CD4-positive, alpha-beta T cell treated with Interleukin-15 for 4 hours (primary cell): Measurements from ENCODE around the gene IGSF8.

Experiments
- DNase-seq: peaks from one replicate; pipeline ENCODE4 v3.0.0-alpha.2; 2020; ENCODE audit warnings: low spot score

The IGSF8 gene

DNA sequence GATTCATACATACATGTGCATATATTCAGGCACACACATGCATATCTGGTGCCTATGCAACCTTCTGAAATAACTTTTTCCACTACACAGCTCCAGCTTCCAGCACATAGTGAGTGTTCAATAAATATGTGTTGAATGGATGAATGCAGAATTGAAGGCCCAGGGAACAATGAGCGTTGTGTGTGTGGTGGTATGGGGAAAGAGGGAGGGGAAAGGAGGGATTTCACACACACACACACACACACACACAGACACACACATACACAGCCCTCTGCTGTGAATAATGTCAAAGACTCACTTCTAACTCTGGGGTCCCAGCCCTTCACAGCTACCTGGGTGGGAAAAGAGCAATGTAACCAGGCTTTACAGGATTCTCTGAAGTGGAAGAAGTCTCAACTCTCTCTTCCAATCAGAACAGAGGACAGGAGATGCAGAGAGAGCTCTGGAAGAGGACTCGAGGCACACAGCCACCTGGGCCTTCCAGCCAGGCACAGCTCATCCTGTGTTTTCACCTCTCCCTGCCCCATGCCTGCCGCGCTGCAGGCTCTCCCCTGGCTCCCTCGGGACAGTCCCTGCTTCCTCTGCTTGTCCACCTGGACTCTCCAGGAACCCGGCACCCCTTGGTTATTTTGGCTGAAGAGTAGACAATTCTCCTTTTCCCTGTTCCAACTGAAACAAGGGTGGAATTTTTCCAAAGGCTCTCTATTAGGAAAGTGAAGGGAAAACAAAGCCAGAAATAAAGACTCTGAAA is 5.4 kb upstream of the IGSF8 start:
- no peak for DNase-seq

DNA sequence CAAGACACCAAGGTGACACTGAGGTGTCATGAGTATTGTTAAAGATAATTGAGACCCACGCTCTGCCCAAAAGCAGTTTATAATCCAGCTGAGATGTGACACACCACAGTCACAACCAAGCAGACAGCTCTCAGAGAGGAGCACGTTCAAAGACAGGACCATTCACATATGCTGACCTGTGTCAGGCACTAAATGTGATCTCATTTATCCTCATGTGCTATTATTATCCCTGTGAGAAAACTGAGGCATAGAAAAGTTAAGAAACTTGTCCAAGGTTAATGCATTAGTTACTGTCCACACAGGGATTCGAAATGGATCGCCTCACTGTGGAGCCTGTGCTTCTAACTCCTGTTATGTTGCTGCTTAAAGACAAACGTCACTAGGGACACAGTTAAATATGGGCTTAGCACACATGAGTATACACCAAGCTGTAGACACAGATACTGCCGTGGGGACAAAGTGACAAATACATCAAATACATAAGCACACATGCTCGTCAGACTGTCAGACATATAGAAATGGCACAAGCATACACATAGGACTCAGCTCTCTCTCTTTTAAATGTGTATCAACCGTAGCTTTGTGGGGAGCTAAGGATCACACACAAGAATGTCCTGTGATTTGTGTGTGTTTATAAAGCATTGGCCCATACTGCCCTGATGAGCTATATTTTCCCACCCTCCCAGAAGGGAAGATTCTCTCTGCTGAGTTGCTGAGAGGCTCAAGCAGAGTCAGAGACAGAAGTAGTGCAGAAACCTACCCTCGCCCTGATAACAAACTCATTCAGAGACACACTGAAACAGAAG is 3.5 kb upstream of the IGSF8 start:
- DNase-seq: no peak

DNA sequence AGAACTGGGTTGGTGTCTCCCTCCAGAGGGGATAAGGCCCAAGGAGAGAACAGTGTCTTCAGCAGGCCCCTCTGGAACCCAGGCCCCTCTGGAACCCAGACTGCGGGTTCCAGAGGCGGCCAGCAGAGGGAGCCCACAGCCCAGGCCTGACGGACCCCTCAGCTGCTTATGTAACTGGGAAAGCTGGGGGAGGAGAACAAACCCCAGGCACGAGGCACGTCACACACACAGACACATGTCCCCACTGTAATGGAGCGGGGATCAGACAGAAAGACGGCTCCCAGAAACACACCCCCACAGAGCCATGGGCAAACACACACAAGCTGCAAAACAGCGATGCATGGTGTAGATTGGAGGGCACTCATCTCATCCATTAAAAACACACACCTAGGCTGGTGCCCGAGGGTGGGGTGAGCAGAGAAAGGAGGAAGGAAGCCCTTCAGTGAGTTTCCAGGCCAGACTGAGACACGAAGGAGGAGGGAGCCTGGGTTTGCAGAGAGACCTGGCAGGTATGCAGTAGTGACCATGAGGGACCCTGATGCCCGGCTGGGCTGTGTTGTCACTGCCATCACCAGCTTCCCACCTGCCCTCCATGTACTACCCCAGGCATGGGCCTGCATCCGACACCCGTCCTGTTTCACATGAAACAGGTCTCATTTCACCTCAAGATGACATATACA is 2.8 kb upstream of the IGSF8 start:
- peak; percentile 73 for DNase-seq

DNA sequence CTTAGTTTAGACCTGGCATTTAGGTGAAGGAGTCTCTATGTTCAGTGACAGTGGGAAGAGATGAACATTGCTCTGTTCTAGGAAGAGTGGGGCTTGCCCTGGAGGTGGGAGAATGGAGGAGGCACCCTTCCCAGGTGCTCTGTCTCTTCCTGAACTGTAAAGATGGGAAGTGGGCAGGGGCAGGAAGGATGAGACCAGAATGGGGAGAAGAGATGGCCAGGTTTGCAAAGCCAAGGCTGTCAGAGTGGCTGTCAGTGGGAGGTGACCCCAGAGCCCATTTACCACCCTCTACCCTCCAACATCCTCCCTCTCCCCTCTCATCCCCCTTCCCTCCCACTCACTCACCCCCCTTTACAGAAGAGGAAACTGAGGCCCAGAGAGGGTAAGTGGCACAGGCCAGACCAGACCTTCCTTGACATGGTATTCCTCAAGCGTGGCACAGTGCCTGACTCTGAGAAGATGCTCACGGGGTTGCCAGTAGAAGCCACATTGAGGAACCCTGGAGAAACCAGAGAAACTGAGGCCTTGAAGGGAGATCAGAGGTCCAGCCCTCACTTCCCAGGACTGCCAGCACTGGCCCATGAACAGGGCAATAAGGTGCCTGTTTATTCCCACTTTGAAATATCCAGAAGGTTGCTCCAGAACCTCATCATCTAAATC is 1.4 kb upstream of the IGSF8 start:
- no peak for DNase-seq

DNA sequence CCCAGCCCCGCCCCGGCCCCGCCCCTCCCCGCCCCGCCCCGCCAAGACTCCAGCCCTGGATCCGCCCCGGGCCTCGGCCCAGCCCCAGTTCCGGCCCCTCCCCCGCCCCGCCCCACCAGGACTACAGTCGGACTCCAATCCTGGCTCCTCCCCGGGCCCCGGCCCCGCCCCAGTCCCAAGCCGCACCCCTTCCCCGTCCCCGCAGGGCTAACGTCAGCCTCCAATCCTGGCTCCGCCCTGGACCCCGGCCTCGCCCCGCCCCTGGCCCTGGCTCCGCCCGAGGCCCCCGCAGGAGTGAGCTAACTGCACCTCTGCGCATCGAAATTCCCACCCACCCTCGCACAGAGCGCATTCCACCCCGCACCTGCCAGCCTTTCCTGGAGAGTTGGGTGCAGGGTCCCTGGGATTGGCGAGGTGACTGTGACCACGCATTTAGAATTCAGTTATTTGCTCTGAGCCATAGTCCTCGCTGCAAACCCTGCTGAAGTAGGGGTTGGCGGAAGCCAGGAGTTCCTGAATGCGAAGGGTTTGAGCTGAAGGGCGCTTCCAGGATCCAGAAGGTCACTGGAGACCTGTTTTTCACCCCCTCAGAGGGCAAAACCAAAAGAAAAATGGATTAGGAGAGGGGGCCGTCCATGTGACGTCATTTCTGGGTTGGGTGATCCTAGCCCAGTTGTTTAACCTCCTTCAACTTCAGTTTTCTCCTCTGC is 588 bp upstream of the IGSF8 start:
- peak; percentile 98 for DNase-seq

DNA sequence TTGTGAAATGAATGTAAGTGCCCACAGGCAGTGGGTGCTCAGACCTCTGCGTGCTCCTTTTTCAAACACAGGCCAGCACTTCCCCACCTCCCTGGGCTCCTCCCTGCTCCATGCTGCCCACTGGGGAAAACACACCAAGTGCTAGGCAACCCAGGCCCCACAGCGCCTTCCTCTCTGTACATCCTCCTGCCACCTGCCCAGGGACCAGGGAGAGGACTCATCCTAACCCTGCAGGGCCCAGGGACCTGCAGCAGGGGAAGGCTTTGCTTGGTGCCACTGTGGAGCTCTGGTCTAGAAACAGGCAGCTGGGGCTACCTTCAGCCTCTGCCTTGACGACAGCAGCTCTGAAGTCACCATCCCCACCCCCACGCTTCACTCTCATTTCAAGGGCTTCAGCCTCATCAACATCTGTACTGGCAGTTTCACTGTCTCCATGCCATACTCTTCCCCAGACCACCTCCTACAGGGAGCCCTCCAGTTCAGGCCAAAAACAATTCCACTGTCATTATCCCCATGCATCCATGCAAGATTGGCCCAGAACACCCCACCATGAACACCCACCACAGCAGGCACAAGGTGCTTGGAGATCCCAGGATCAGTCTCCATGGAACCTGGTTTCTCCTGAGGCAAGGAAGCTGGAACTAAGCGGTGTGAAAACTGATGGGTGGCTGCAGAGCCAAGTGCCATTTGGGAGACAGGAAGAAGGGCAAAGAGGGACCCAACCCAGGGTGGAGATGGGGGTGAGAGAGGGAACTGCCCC is 1.1 kb downstream of the IGSF8 start:
- DNase-seq: no peak

DNA sequence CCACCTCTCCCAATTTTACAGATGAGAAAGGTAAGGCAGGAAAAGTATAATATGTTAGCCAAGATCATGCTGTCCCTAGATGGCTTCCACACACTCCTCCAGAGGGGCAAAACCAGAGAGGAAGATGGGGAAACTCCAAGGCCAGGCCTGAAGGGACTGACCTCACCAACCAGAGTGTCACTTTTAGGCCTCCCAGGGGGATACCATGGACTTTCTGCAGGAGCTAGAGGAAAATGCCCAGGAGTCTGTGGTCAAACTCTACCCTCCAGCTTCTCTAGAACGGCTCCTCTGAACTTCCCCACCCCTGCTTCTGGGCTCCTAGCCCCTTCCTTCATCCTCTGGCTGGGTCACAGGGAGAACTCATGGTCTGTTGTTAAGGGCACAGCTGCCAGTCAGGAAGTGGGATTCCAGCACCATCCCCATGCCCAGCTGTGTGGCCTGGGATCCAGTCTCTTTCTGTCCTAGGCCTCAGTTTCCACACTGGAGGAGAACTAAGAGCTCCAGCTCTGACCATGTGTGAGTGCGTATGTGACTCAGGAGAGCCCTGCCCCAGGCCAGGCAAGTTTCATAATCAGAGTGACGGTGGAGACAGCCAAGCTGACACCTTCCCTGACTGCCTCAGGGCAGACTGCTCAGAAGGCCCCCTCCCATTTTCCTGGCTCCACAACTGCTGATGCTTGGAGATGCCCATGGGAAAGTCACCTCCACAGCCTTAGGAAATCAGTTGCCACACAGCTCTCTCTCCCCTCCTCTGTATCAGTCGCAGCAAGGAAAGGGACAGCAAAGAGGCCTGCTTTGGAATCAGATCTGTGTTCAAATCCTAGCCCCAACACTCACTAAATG is 1.9 kb downstream of the IGSF8 start:
- DNase-seq: no peak

DNA sequence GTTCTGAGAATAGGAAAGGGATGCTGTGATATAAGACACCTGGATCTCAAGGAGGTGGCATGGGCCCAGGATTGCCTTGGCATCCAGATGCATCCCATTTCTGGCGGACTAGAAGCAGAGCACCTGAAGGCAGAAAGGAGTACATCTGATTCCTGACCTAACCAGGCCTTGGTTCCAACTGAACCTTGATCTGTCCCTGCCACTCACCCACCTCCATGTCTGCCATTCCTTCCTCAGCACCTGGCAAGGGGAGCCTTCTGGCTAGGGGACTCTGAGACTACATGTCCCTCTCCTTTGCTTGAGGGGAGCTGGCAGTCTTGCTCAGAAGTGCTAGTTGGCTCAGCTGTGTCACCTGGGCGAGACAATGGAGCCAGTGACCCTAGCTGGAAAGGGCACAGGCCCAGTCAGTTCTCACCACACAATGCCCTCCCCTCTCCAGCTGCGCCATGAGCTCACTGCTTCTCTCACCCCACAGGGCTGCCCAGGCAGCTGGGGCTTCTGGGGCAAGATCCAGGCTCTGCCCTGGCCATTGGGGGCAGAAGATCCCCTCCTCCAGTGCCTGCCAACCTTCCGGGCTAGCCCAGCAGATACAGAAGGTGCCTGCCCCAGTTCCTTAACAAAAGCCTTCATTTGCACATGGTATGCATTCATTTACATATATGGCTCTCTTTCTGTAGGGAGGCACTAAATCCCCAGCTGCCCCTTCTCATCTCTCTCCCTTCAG is 2.9 kb downstream of the IGSF8 start:
- DNase-seq: no peak

DNA sequence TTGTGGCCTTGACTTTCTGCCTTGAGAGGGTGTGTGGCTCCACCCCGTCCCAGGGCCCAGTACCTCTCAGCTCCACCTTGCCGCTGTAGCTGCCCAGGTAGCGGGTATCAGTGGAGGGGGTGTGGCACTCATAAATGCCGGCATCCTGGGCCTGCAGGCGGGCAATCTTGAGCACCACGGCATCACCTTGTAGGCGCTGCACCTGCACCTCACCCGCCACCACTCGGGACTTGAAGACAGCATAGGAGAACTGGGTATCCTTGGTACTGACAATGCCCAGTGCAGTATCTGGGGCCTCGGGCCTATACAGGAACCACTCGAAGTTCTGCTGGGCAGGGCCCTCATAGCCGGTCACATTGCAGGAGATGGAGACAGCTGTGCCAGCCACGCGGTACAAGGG is 3.6 kb downstream of the IGSF8 start:
- no peak for DNase-seq

DNA sequence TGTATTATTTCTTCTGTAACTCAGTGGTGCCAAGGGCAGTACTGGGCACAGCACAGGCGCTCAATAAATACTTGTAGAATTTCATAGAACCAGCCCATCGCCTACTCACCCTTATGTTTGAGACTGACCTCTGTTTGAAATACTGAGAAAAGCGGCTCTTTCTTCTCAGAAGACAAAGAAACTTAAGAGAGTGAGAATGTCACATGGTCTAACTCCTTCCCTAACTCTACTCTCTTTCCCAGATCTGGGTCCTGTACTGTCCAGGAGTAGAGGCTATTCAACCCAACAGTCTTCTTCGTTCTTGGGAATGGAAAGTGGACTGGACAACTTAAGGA is 4.2 kb downstream of the IGSF8 start:
- no peak for DNase-seq

DNA sequence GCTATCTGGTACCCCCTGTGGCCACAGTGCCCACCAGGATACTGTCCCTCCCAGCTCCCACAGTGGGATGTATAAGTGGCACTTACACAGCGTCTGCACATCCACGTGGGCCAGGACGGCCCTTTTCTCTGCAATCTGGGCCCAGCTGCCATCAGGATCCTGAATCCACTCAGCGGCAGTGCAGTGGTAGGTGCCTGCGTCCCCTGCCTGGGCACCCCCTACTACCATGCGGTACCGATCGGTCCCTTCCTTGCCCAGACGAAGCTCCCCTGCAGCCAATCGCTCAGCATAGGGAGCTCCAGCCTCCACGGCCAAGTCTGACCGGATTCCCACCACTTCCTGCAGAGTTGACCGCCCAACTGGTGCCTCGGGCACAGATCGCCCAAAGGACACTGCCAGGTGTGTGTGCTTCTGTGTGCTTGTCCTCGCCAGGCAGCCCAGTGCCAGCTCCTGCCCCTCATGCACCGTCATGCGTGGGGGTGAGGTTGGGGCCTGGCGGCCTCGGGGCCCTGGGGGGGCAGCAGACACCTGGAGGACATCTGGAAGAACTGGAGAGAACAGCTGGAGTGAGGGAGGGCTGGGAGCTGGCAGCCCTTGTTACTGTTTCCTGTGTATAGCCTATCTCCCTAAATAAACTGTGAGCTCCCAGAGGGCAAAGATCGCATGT is 4.7 kb downstream of the IGSF8 start:
- no peak for DNase-seq

DNA sequence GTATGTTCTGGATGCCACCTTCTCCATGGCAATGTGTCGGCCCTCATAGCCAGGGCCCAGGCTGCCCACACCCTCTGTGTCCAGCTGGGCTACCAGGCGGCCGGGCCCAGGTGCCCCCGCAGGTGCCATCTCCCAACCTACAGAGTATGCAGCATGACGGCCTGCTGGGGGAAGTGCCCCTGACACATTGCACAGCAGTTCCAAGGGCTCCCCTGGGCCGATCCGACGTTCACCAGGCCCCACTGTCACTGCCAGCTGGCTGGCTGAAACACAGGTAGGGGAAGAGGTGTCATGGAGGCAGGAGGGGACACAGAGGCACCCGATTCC is 5.4 kb downstream of the IGSF8 start:
- no peak for DNase-seq

DNA sequence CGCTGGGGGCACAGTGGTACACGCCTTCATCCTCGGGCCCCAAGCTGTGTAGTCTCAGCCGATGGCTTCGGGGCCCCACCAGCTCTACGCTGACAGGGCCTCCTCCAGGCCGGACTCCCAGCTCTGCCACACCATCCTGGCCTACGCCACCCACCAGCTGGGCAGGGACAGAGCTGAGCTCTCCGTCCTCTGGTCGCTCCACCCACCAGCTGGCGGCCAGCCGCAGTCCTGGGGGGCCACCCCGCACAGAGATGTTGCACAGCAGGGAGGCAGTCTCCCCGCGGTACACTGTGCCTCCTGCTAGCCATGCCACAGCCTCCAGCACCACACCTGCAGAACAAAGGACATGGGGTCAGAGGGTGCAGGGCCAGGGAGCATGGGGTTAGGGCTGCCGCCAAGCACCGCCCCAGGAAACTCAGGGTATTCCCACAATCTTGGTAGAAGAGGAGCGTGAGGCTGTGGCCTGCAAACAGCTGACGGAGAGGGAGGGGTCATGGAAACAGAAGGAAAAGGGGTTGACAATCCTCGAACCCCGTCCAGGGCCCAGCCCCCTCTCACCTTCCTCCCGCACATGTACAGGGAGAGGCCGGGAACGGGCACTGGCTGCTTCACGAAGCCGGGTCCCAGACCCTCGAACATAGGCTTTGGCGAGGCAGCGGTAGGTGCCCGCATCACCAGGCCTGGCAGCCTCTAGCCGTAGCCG is 5.9 kb downstream of the IGSF8 start:
- DNase-seq: no peak

DNA sequence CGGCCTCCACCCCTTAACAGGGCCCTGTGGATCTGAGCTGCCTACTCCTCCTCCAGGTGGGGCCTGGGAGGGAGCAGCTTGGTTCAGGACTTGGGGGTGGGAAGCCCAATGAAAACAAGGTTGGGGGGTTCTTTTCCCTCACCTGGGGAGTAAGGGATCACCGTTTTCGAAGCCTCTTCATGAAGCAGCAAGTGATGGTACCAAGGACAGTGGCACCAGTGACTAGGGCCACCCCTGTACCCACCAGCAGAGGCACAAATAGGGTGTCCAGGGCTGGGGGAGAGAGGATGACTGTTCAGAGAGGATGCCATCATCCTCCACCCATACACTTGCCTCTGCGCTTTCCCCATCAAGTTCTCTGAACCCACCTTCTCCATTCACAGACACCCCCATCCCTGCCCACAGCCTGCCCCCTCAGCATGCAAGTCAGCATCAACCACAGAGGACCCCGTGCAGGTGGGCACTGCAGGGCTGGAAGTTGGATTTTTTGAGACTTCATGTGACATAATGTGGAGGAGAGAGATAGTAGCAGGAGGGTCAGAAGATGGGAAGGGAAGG is 6.7 kb downstream of the IGSF8 start:
- no peak for DNase-seq

DNA sequence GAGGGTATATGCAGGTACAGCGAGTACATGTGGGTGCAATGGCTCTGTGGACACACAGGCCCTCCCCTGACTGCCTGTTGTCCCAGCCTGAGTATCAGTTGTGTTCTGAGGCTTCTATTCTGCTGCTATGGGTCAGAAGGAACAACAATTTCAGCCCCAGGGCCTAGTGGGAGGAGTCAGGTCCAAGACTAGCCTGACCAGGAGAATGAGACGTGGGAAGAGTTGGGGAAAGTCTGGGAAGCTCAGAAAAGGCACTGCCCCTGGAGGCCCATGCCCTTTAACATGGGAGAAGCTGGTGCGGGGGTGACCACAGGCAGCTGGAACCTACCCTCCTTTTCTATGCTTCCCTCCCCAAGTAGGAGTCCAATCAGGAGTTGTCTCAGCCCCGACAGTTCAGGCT is 7.7 kb downstream of the IGSF8 start:
- no peak for DNase-seq

DNA sequence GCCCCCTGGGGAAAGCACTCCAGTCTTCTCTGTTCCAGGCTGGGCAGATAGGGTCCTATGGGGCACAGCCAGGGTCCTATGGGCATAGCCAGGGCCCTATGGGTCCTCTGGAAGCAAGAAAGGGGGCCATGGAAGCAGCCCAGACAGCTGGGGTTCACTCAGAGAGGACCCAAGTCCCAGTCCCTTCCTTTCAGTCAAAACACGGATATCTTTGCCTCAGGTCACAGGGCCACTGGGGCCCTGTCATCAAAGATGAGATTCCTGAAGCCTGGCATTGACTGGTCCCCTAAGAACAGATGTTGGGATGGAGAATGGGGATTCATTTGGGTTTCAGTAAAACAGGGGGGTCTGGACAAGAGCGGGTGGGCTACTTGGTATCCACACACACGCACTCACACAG is 8.5 kb downstream of the IGSF8 start:
- no peak for DNase-seq

DNA sequence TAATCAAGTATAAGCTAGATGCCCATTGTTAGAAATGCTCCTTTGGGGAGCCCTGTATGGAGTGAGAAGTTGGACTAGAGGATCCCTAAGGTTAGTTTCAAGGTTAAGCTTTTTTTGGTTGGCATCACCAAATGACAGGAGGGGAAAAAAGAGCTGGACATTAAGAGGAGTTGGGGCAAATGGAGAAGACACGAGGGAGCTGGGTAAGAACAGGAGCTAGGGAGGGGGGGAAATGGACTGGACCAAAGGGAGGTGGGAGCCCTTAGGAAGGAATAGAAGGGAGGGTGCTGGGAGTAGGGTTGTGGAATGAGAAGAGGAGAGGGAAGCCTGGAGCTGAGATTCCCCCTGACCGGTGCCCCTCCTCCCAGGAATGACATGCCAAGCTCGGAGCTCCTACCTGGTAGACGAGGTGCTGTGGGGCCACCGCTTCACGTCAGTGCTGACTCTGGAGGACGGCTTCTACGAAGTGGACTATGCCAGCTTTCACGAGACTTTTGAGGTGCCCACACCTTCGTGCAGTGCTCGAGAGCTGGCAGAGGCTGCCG is 11.2 kb downstream of the IGSF8 start:
- no peak for DNase-seq

DNA sequence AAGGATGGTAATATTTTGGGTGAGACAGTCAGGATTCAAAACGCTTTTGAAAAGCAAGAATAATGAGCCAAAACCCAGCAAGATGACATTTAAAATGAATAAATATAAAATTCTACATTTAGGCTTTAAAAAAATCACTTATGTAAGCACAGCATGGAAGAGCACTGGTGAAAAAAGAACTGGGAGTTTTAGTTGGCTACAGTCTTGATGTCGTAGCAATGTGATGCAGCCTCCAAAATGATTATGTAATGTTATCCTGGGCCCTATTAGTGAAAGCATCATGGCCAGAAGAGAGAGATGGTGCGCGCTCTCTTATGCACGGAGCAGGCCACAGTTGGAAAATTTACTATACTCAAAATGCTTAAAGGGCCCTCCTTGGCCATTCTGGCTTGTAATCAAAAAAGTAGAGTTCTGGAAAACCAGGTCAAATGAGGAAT is 11.9 kb downstream of the IGSF8 start:
- no peak for DNase-seq
